ENCODE measurements around the gene CXCL6.

DNA sequence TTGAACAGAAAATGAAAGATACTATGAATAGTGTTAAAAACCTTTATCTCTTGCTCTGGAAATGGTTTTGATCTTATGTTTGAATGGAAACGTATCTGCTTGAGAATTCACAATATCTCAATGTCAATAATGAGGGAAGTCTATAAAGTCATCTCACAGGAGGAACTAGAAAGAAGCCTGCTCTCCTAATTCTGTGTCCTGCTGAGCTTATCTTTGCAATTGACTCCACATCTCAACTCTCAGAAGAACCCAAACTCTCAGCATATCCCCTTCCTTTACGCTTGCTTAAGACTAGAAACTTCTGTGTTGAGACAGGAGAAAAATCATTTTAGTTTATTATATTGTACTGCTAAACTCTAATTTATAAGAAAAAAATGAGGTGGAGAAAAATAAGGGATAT is 8.3 kb downstream of the CXCL6 start:
- no peak for TF ChIP-seq POLR2A (IDR thresholded peaks at IDR 0.05)
- TF ChIP-seq POLR2AphosphoS5 (IDR thresholded peaks at IDR 0.05) = no peak
